ENCODE measurements around the gene ZNF292. TPM values are rescaled to one million over a fixed set of nuclear protein-coding genes. Genes with fewer than 3 reads are reported as not detected.
"Not testable (repeated sequence)": the region's sequence is repeated elsewhere in the genome, so short reads cannot be mapped to it uniquely, and the experiment has no call there.

ZNF292 gene
- total RNA-seq, 4 donors from 2014 or later, result 18.5 to 61.8 (median 42.4) TPM

DNA sequence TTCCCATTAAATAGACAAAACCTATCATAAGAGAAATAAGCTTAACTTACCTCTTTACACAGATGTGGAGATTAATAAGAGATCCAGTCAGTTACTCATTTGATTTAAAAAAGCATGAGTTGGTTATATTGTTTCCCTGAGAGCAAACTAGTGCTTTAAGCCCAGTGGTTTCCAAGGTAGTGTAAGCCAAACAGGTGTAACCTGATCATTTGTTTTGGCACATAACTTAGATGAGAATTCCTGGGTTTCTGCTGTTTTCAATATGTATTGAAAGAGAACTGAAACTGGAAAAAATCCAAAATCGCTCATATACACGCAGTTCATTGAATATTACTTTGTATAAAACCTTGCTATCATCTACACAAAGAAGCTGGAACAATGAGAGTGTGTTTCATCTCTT is 136.5 kb downstream of the ZNF292 start:
- TF ChIP-seq EP300 (IDR thresholded peaks at IDR 0.05; ENCODE audit: low read depth), result no peak
- no peak for TF ChIP-seq POLR2A (IDR thresholded peaks at IDR 0.05)
- no peak for TF ChIP-seq CTCF (IDR thresholded peaks at IDR 0.05)
- TF ChIP-seq POLR2AphosphoS5 (IDR thresholded peaks at IDR 0.05), result no peak
- no peak overlapping the region for H3K27ac ChIP-seq
- H3K9me3 ChIP-seq, result no peaks in the 10 kb centered on the region
- H3K4me3 ChIP-seq, result no peak overlapping the region
- WGBS, 2 donors (ENCODE audit: low coverage in 1 of 2), result 68 to 77% methylated on average over 2 of the region's 2 CpGs
- in situ Hi-C loops (cut with MboI; ENCODE audit: low pct_ligation_motif_present in 1 of 4, low pct_unique_long_range_greater_than_20kb in 1 of 4, low sequenced_read_pairs in 3 of 4), result no loop called here
- H3K27me3 ChIP-seq, result peaks cover 22% of the 10 kb centered on the region
- intact Hi-C loops (cut with DNase I; ENCODE audit: low total_unique reads), result no loop called here
- H3K4me1 ChIP-seq, result no peaks in the 10 kb centered on the region
- no peak for DNase-seq
- no peaks in the 10 kb centered on the region for H3K36me3 ChIP-seq

- H3K27me3 ChIP-seq, result peaks cover 21% of the 10 kb centered on the region
- intact Hi-C loops (cut with DNase I; ENCODE audit: low total_unique reads) (no loop called here), in situ Hi-C loops (cut with MboI; ENCODE audit: low pct_ligation_motif_present in 1 of 4, low pct_unique_long_range_greater_than_20kb in 1 of 4, low sequenced_read_pairs in 3 of 4) (no loop called here)
- TF ChIP-seq POLR2A (IDR thresholded peaks at IDR 0.05), result no peak
- TF ChIP-seq CTCF (IDR thresholded peaks at IDR 0.05), result no peak
- TF ChIP-seq POLR2AphosphoS5 (IDR thresholded peaks at IDR 0.05), result no peak
- no peaks in the 10 kb centered on the region for H3K9me3 ChIP-seq
- H3K36me3 ChIP-seq, result no peaks in the 10 kb centered on the region
- DNase-seq, result no peak
- no peaks in the 10 kb centered on the region for H3K4me1 ChIP-seq
- H3K27ac ChIP-seq, result no peak overlapping the region
- 89 to 100% methylated on average over 1 to 4 of the region's 4 CpGs for WGBS, 2 donors (ENCODE audit: low coverage in 1 of 2)
- no peak overlapping the region for H3K4me3 ChIP-seq
Measured at GRCh38 chr6:87293526-87293925, 138.2 kb downstream of the ZNF292 start.

- intact Hi-C loops (cut with DNase I; ENCODE audit: low total_unique reads), result no loop called here
- no peak for DNase-seq
- 40 to 58% methylated on average over 1 of the region's 1 CpG for WGBS, 2 donors (ENCODE audit: low coverage in 1 of 2)
- Histone ChIP-seq H3K9me3 (no peaks in the 10 kb centered on the region), H3K36me3 (no peaks in the 10 kb centered on the region), H3K4me1 (no peaks in the 10 kb centered on the region), H3K27ac (no peak overlapping the region), H3K4me3 (no peak overlapping the region), H3K27me3 (peaks cover 22% of the 10 kb centered on the region)
- in situ Hi-C loops (cut with MboI; ENCODE audit: low pct_ligation_motif_present in 1 of 4, low pct_unique_long_range_greater_than_20kb in 1 of 4, low sequenced_read_pairs in 3 of 4), result no loop called here
- TF ChIP-seq POLR2AphosphoS5 (IDR thresholded peaks at IDR 0.05) (no peak), POLR2A (IDR thresholded peaks at IDR 0.05) (no peak), CTCF (IDR thresholded peaks at IDR 0.05) (no peak), EP300 (IDR thresholded peaks at IDR 0.05; ENCODE audit: low read depth) (no peak)
Measured at GRCh38 chr6:87297119-87297518, 141.8 kb downstream of the ZNF292 start.

DNA sequence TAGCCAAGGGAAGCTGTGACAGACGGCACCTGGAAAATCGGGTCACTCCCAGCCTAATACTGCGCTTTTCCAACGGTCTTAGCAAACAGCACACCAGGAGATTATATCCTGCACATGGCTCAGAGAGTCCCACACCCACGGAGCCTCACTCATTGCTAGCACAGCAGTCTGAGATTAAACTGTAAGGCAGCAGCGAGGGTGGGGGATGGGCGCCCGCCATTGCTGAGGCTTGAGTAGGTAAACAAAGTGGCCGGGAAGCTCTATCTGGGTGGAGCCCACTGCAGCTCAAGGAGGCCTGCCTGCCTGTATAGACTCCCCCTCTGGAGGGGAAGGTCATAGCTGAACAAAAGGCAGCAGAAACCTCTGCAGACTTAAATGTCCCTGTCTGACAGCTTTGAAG is 145.9 kb downstream of the ZNF292 start:
- H3K4me3 ChIP-seq; DNase-seq; H3K27ac ChIP-seq; H3K4me1 ChIP-seq; in situ Hi-C loops (cut with MboI; ENCODE audit: low pct_ligation_motif_present in 1 of 4, low pct_unique_long_range_greater_than_20kb in 1 of 4, low sequenced_read_pairs in 3 of 4); H3K27me3 ChIP-seq; intact Hi-C loops (cut with DNase I; ENCODE audit: low total_unique reads); H3K36me3 ChIP-seq; H3K9me3 ChIP-seq: not testable (repeated sequence)
- WGBS, 2 donors (ENCODE audit: low coverage in 1 of 2), result 86% methylated on average over 9 of the region's 9 CpGs; no CpG with 5 or more reads in 1 of the 2 donors

DNA sequence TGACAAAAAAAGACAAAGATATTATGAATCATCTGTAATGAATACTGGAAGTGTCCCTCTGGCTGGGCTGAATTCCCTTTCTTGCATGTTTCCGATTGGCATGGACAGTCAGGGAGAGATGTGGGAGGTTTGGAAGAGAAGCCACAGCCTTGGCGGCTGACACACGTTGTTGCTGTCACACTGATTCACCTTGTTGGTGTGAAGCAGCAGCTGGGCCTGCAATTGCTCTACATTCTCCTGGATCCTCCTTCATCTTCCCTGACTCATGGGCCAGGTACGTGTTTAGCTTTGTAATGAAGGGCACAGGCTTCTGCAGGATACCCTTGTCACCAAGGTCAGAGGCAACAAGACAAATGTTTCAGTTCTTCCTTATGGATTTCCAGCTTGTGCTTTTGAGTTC is 153.6 kb downstream of the ZNF292 start:
- H3K27ac ChIP-seq, result no peak overlapping the region
- H3K9me3 ChIP-seq, result no peaks in the 10 kb centered on the region
- H3K27me3 ChIP-seq, result peaks cover 18% of the 10 kb centered on the region
- no peak overlapping the region for H3K4me3 ChIP-seq
- in situ Hi-C loops (cut with MboI; ENCODE audit: low pct_ligation_motif_present in 1 of 4, low pct_unique_long_range_greater_than_20kb in 1 of 4, low sequenced_read_pairs in 3 of 4) (no loop called here), intact Hi-C loops (cut with DNase I; ENCODE audit: low total_unique reads) (no loop called here)
- WGBS, 2 donors (ENCODE audit: low coverage in 1 of 2), result 62 to 87% methylated on average over 3 to 4 of the region's 4 CpGs
- no peak for DNase-seq
- H3K36me3 ChIP-seq, result no peaks in the 10 kb centered on the region
- no peak for TF ChIP-seq EP300 (IDR thresholded peaks at IDR 0.05; ENCODE audit: low read depth)
- no peak for TF ChIP-seq POLR2AphosphoS5 (IDR thresholded peaks at IDR 0.05)
- TF ChIP-seq POLR2A (IDR thresholded peaks at IDR 0.05), result no peak
- TF ChIP-seq CTCF (IDR thresholded peaks at IDR 0.05), result no peak
- H3K4me1 ChIP-seq, result no peaks in the 10 kb centered on the region
